K562 (cell line): ENCODE measurements around the gene SCMH1. TPM values are rescaled to one million over a fixed set of nuclear protein-coding genes. Genes with fewer than 3 reads are reported as not detected.

ENCODE experiments used
- FOSL1 ChIP-seq: fragments of 200-800 bp; sonication (Bioruptor generic); conservative IDR thresholded peaks from 2 replicates; pipeline ENCODE4 v1.6.1; 2016; ENCODE audit warnings: missing genetic modification characterization, missing compliant biosample characterization
- MAZ ChIP-seq, 2 experiments: fragments of 450-650 bp in 1 of 2; sonication (generic) in 1 of 2; formaldehyde crosslinking; IDR thresholded peaks in 1 of 2; conservative IDR thresholded peaks in 1 of 2; 2 replicates each; pipeline versions ENCODE4 v1.4.0 to v1.5.0; 2020; ENCODE audit warnings: mild to moderate bottlenecking in 1 of 2, missing genetic modification reagents in 1 of 2
- MEF2D ChIP-seq: conservative IDR thresholded peaks from 2 replicates; pipeline ENCODE4 v1.6.1; 2016; ENCODE audit warnings: low read depth, missing genetic modification characterization, missing compliant biosample characterization
- NCOA6 ChIP-seq: fragments of 450-650 bp; IDR thresholded peaks from 2 replicates; pipeline ENCODE4 v1.6.1; 2017; ENCODE audit warnings: mild to moderate bottlenecking
- SLC30A9 ChIP-seq: fragments of 250-450 bp; sonication (Bioruptor Pico); IDR thresholded peaks from 2 replicates; pipeline ENCODE4 v1.8.0; 2022; ENCODE audit warnings: mild to moderate bottlenecking, moderate library complexity
- SMAD1 ChIP-seq: fragments of 150-350 bp; IDR thresholded peaks from 2 replicates; pipeline ENCODE4 v1.6.1; 2014; ENCODE audit warnings: low read length, low read depth; ENCODE audit not compliant: partially characterized antibody
- SMAD3 ChIP-seq: fragments of 450-650 bp; formaldehyde crosslinking; conservative IDR thresholded peaks from 2 replicates; pipeline ENCODE4 v1.4.0; 2020; ENCODE audit warnings: mild to moderate bottlenecking
- ZNF561 ChIP-seq: fragments of 450-650 bp; formaldehyde crosslinking; conservative IDR thresholded peaks from 2 replicates; pipeline ENCODE4 v1.4.0; 2020; ENCODE audit warnings: mild to moderate bottlenecking, moderate library complexity
- ZNF707 ChIP-seq: fragments of 250-450 bp; sonication (Bioruptor Pico); conservative IDR thresholded peaks from 2 replicates; pipeline ENCODE4 v1.8.0; 2022; ENCODE audit warnings: inconsistent platforms, mild to moderate bottlenecking, moderate library complexity
- ZNF778 ChIP-seq: fragments of 450-650 bp; formaldehyde crosslinking; IDR thresholded peaks from 2 replicates; pipeline ENCODE4 v1.4.0; 2020; ENCODE audit warnings: mild to moderate bottlenecking, moderate library complexity
- polyA plus RNA-seq, 8 experiments: library from polyadenylated mRNA; depleted of rRNA in 4 of 8; stranded (reverse) in 5 of 8; unstranded in 3 of 8; fragments of >200 nt; fragmentation: Nextera tagmentation in 2 of 8; fragmentation: Illumina TruSeq in 1 of 8; extraction: Ambion mirVana in 2 of 8; extraction: Trizol in 1 of 8; gene quantifications; 2 replicates each; pipeline versions ENCODE4 v1.2.1 to v1.2.3, GENCODE V29; 2011 to 2014; ENCODE audit warnings: inconsistent platforms in 1 of 8, missing spikeins in 1 of 8
- total RNA-seq, 7 experiments: library from RNA; depleted of rRNA in 6 of 7; stranded (reverse); fragments of >200 nt in 6 of 7; fragmentation: Illumina TruSeq in 2 of 7; extraction: Trizol in 2 of 7; gene quantifications; 2 replicates each; pipeline versions ENCODE4 v1.2.1 to v1.2.3, GENCODE V29; 2011 to 2021; ENCODE audit warnings: low replicate concordance in 1 of 7
- TF ChIP-seq, protein P1 (sequence below): fragments of 250-450 bp; sonication (Bioruptor Pico); IDR thresholded peaks from 2 replicates; pipeline ENCODE4 v1.8.0; 2021; ENCODE audit warnings: mild to moderate bottlenecking, moderate library complexity
- TF ChIP-seq, protein P2 (sequence below): fragments of 250-450 bp; sonication (Bioruptor Pico); IDR thresholded peaks from 2 replicates; pipeline ENCODE4 v1.5.0; 2022; ENCODE audit warnings: mild to moderate bottlenecking
- TF ChIP-seq, protein P3 (sequence below), 2 experiments: fragments of 450-650 bp in 1 of 2; IDR thresholded peaks; 2 replicates each; pipeline ENCODE4 v1.6.1; 2011 to 2017; ENCODE audit warnings: low read depth in 2 of 2, antibody characterized with exemption in 1 of 2, borderline replicate concordance in 1 of 2, low read length in 1 of 2, mild to moderate bottlenecking in 1 of 2, mixed read lengths in 1 of 2; ENCODE audit not compliant: control insufficient read depth in 1 of 2
- TF ChIP-seq, protein P4 (sequence below): fragments of 450-650 bp; IDR thresholded peaks from 2 replicates; pipeline ENCODE4 v1.7.0; 2016; ENCODE audit warnings: borderline replicate concordance
- TF ChIP-seq, protein P5 (sequence below): fragments of 450-650 bp; IDR thresholded peaks from 2 replicates; pipeline ENCODE4 v1.6.1; 2016; ENCODE audit warnings: low read depth, mild to moderate bottlenecking, moderate library complexity
- TF ChIP-seq, protein P6 (sequence below): conservative IDR thresholded peaks from 2 replicates; pipeline ENCODE4 v1.6.1; 2011; ENCODE audit warnings: low read depth, mild to moderate bottlenecking, low read length; ENCODE audit not compliant: control insufficient read depth

Gene SCMH1
- total and polyA plus RNA-seq, 9 of the 15 experiments (the other 6 are each of a cell fraction or from before 2014, with no cell fraction given): 8.5 to 37.0 (median 26.8) TPM

DNA sequence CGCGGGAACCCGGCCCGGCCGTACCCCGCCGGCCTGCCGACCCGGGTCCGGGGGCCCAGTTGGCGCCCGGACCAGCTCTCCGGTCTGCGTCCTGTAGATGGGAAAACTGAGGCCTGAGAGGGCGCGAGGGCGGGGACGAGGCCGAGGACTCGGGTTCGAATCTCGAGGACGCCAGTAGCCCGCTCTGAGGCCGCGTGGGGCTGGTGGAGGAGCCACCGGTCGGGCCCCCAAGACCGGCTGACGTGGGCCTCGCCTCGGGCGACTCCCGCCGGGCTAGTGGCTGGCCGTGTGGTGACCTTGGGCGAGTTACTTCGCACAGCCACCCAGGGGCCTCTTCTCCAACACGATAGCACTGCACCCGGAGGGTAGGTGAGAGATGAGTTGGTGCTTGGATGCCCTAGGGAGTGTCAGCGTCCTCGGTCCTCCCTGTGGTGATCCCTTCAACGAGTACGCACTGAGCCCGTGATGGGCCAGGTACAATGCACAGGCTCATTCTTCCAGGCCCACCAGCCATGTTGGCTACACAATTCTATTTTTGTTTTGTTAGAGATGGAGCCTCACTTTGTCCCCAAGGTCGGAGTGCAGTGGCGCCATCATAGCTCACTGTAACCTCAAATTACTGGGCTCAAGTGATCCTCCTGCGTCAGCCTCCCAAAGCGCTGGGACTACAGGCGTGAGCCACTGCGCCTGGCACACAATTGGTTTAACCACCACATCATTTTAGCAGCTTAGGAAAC, 404 bp upstream of the SCMH1 start (continued):
- TF ChIP-seq, protein P1, sequence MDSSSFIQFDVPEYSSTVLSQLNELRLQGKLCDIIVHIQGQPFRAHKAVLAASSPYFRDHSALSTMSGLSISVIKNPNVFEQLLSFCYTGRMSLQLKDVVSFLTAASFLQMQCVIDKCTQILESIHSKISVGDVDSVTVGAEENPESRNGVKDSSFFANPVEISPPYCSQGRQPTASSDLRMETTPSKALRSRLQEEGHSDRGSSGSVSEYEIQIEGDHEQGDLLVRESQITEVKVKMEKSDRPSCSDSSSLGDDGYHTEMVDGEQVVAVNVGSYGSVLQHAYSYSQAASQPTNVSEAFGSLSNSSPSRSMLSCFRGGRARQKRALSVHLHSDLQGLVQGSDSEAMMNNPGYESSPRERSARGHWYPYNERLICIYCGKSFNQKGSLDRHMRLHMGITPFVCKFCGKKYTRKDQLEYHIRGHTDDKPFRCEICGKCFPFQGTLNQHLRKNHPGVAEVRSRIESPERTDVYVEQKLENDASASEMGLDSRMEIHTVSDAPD: no peak
- TF ChIP-seq NCOA6 (no peak), ZNF707 (CRISPR knock-in tag) (no peak), SMAD3 (no peak), SMAD1 (no peak), ZNF778 (CRISPR knock-in tag) (no peak), SLC30A9 (no peak), FOSL1 (tag) (no peak), ZNF561 (CRISPR knock-in tag) (no peak), MAZ (CRISPR knock-in tag; conservative IDR thresholded peaks at IDR 0.05 in 1 of 2, IDR thresholded peaks at IDR 0.05 in 1 of 2) (peak; percentile 14 to 69), MEF2D (no peak)
- TF ChIP-seq, protein P2, sequence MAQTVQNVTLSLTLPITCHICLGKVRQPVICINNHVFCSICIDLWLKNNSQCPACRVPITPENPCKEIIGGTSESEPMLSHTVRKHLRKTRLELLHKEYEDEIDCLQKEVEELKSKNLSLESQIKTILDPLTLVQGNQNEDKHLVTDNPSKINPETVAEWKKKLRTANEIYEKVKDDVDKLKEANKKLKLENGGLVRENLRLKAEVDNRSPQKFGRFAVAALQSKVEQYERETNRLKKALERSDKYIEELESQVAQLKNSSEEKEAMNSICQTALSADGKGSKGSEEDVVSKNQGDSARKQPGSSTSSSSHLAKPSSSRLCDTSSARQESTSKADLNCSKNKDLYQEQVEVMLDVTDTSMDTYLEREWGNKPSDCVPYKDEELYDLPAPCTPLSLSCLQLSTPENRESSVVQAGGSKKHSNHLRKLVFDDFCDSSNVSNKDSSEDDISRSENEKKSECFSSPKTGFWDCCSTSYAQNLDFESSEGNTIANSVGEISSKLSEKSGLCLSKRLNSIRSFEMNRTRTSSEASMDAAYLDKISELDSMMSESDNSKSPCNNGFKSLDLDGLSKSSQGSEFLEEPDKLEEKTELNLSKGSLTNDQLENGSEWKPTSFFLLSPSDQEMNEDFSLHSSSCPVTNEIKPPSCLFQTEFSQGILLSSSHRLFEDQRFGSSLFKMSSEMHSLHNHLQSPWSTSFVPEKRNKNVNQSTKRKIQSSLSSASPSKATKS (CRISPR knock-in tag): no peak
- TF ChIP-seq, protein P3, sequence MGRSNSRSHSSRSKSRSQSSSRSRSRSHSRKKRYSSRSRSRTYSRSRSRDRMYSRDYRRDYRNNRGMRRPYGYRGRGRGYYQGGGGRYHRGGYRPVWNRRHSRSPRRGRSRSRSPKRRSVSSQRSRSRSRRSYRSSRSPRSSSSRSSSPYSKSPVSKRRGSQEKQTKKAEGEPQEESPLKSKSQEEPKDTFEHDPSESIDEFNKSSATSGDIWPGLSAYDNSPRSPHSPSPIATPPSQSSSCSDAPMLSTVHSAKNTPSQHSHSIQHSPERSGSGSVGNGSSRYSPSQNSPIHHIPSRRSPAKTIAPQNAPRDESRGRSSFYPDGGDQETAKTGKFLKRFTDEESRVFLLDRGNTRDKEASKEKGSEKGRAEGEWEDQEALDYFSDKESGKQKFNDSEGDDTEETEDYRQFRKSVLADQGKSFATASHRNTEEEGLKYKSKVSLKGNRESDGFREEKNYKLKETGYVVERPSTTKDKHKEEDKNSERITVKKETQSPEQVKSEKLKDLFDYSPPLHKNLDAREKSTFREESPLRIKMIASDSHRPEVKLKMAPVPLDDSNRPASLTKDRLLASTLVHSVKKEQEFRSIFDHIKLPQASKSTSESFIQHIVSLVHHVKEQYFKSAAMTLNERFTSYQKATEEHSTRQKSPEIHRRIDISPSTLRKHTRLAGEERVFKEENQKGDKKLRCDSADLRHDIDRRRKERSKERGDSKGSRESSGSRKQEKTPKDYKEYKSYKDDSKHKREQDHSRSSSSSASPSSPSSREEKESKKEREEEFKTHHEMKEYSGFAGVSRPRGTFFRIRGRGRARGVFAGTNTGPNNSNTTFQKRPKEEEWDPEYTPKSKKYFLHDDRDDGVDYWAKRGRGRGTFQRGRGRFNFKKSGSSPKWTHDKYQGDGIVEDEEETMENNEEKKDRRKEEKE (IDR thresholded peaks at IDR 0.05; ENCODE audit: borderline replicate concordance in 1 of 2, control insufficient read depth in 1 of 2, low read depth in 2 of 2, low read length in 1 of 2): no peak
- TF ChIP-seq, protein P4, sequence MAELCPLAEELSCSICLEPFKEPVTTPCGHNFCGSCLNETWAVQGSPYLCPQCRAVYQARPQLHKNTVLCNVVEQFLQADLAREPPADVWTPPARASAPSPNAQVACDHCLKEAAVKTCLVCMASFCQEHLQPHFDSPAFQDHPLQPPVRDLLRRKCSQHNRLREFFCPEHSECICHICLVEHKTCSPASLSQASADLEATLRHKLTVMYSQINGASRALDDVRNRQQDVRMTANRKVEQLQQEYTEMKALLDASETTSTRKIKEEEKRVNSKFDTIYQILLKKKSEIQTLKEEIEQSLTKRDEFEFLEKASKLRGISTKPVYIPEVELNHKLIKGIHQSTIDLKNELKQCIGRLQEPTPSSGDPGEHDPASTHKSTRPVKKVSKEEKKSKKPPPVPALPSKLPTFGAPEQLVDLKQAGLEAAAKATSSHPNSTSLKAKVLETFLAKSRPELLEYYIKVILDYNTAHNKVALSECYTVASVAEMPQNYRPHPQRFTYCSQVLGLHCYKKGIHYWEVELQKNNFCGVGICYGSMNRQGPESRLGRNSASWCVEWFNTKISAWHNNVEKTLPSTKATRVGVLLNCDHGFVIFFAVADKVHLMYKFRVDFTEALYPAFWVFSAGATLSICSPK: no peak
- TF ChIP-seq, protein P5, sequence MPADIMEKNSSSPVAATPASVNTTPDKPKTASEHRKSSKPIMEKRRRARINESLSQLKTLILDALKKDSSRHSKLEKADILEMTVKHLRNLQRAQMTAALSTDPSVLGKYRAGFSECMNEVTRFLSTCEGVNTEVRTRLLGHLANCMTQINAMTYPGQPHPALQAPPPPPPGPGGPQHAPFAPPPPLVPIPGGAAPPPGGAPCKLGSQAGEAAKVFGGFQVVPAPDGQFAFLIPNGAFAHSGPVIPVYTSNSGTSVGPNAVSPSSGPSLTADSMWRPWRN: no peak
- TF ChIP-seq, protein P6, sequence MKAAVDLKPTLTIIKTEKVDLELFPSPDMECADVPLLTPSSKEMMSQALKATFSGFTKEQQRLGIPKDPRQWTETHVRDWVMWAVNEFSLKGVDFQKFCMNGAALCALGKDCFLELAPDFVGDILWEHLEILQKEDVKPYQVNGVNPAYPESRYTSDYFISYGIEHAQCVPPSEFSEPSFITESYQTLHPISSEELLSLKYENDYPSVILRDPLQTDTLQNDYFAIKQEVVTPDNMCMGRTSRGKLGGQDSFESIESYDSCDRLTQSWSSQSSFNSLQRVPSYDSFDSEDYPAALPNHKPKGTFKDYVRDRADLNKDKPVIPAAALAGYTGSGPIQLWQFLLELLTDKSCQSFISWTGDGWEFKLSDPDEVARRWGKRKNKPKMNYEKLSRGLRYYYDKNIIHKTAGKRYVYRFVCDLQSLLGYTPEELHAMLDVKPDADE: no peak
